Measurements from ENCODE around the gene TNFRSF14. TPM values are rescaled to one million over a fixed set of nuclear protein-coding genes. Genes with fewer than 3 reads are reported as not detected.

The TNFRSF14 gene
- total and polyA plus RNA-seq, 9 of the 15 experiments (the other 6 are each of a cell fraction or from before 2014, with no cell fraction given) = 0.11 to 2.3 (median 0.68) TPM; not detected in 2

- FAIRE-seq (no peak), DNase-seq (ENCODE audit: extremely low read depth in 1 of 4, low spot score in 3 of 4) (no peak), ATAC-seq (no peak)
- H4K20me1 ChIP-seq (replicated peaks; ENCODE audit: control insufficient read depth, insufficient read depth, low read length) = no peaks in the 10 kb centered on the region
- ChIA-PET CTCF (ENCODE audit: low intra/inter-chr PET ratio) (no interaction called here), POLR2A (interaction anchor here (2.6 kb wide), 1 partner anchor 9 kb away, joined by 11 read pairs; the partner anchor contains the start of gene PANK4)
- in situ Hi-C loops (cut with MboI) = no loop called here
- no peak overlapping the region for H3K4me3 ChIP-seq
- H3K4me2 ChIP-seq (ENCODE audit: insufficient read depth, low read length) = no peak overlapping the region
- H3K27ac ChIP-seq (ENCODE audit: extremely low read depth, low read depth, low read length) = no peak overlapping the region
- H3K27me3 ChIP-seq (ENCODE audit: control insufficient read depth in 2 of 2, insufficient read depth in 2 of 2, low read length in 2 of 2) = no peaks in the 10 kb centered on the region
- intact Hi-C loops (cut with micrococcal nuclease) = no loop called here
- H3K4me1 ChIP-seq (replicated peaks in 1 of 2; ENCODE audit: control insufficient read depth in 2 of 2, insufficient read depth in 2 of 2, low read length in 2 of 2) = peaks cover 0 to 27% of the 10 kb centered on the region in 2 experiments; a peak in 1 of 5 replicates
- no TSS peak for BruUV-seq (replicated peaks)
- peak; percentile 65 for TF ChIP-seq RBFOX2 (IDR thresholded peaks at IDR 0.05; ENCODE audit: low read depth, low read length)
- peak; percentile 32 for TF ChIP-seq RBM22 (IDR thresholded peaks at IDR 0.05; ENCODE audit: low read depth, low read length, poor library complexity, severe bottlenecking)
- TF ChIP-seq MXD1 (CRISPR knock-in tag; IDR thresholded peaks at IDR 0.05; ENCODE audit: borderline replicate concordance, poor library complexity, severe bottlenecking) = no peak
- TF ChIP-seq POLR2G (IDR thresholded peaks at IDR 0.05; ENCODE audit: low read depth, low read length) = peak; percentile 69; the same call in 1 of the 2 replicates
- TF ChIP-seq YY1 (IDR thresholded peaks at IDR 0.05; ENCODE audit: borderline replicate concordance in 1 of 3, control insufficient read depth in 1 of 3, extremely low read depth in 1 of 3, insufficient read depth in 3 of 3, insufficient read length in 1 of 3, insufficient replicate concordance in 2 of 3, low read depth in 1 of 3, low read length in 2 of 3) = no peak
- no peak overlapping the region for H2AFZ ChIP-seq (ENCODE audit: low read depth, low read length)
- H3K9ac ChIP-seq (ENCODE audit: insufficient read depth in 1 of 2, low read depth in 2 of 2, low read length in 2 of 2) = no peak overlapping the region
- peaks cover 97% of the 10 kb centered on the region for H3K36me3 ChIP-seq (ENCODE audit: control insufficient read depth, insufficient read depth, low read length)
- H3K9me3 ChIP-seq (replicated peaks; ENCODE audit: control insufficient read depth, insufficient read depth, low read depth, low read length) = no peaks in the 10 kb centered on the region
- no peaks in the 10 kb centered on the region for H3K79me2 ChIP-seq (ENCODE audit: control insufficient read depth, insufficient read depth, low read length)
- 92% methylated on average over 15 of the region's 17 CpGs for WGBS (ENCODE audit: insufficient coverage, low coverage, missing lambda C conversion rate)
- H3K9me1 ChIP-seq (ENCODE audit: control insufficient read depth, insufficient read depth, low read length) = peaks cover 3% of the 10 kb centered on the region
Observed at GRCh38 chr1:2516124-2516523, 40.0 kb upstream of the TNFRSF14 start.
